IMR-90 (cell line): Measurements from ENCODE around the gene ELFN1. TPM values are rescaled to one million over a fixed set of nuclear protein-coding genes. Genes with fewer than 3 reads are reported as not detected.

Source experiments
- ATAC-seq: fragments of 200-7000 bp; cut with Tn5 transposase; 2 replicates; pipeline ENCODE4 v1.9.1; 2020; ENCODE audit warnings: low read depth, mild to moderate bottlenecking, moderate library complexity
- BruUV-seq: library from RNA; stranded (reverse); fragments of 400-500 nt; replicated peaks from 2 replicates; lab custom pipeline; 2021; lab: Mats Ljungman, UMichigan
- CTCF ChIA-PET: fragments of 300-600 bp; formaldehyde crosslinking; extraction: SDS; loops from one replicate; lab custom pipeline; 2021; ENCODE audit warnings: antibody characterized with exemption; lab: Yijun Ruan, JAX
- POLR2A ChIA-PET: fragments of 300-600 bp; sonication (Branson Sonifier 250); formaldehyde crosslinking; loops from one replicate; lab custom pipeline; 2022; ENCODE audit warnings: antibody characterized with exemption; ENCODE audit not compliant: unreplicated experiment; lab: Charles Lee
- DNase-seq: peaks from one replicate; pipeline ENCODE4 v3.0.0; 2013
- H2AFZ ChIP-seq: replicated peaks from 2 replicates; pipeline ENCODE3; 2013; ENCODE audit warnings: low read length, mild to moderate bottlenecking; ENCODE audit not compliant: poor library complexity
- H2AK5ac ChIP-seq: 2 replicates; pipeline ENCODE4 v1.6.1; 2013; ENCODE audit warnings: low read depth, low read length, inconsistent platforms
- H2AK9ac ChIP-seq: replicated peaks from 2 replicates; pipeline ENCODE3; 2013; ENCODE audit warnings: mild to moderate bottlenecking, low read depth, low read length, moderate library complexity; ENCODE audit not compliant: poor library complexity
- H2BK120ac ChIP-seq: 2 replicates; pipeline ENCODE4 v1.6.1; 2013; ENCODE audit warnings: low read depth, low read length, inconsistent platforms
- H2BK15ac ChIP-seq: 3 replicates; pipeline ENCODE4 v1.6.1; 2013; ENCODE audit warnings: low read depth, low read length, inconsistent platforms
- H2BK20ac ChIP-seq: 2 replicates; pipeline ENCODE4 v1.6.1; 2013; ENCODE audit warnings: low read depth, mild to moderate bottlenecking, inconsistent platforms, low read length, moderate library complexity
- H2BK5ac ChIP-seq: 2 replicates; pipeline ENCODE4 v1.6.1; 2013; ENCODE audit warnings: mild to moderate bottlenecking, low read depth, low read length, inconsistent platforms; ENCODE audit not compliant: poor library complexity, severe bottlenecking
- H3K14ac ChIP-seq: replicated peaks from 2 replicates; pipeline ENCODE4 v1.6.1; 2013; ENCODE audit warnings: low read depth, low read length, inconsistent platforms
- H3K18ac ChIP-seq: 2 replicates; pipeline ENCODE4 v1.6.1; 2013; ENCODE audit warnings: low read depth, low read length, control low read depth
- H3K23ac ChIP-seq: 2 replicates; pipeline ENCODE4 v1.6.1; 2013; ENCODE audit warnings: low read depth, low read length, inconsistent platforms
- H3K27ac ChIP-seq: 2 replicates; pipeline ENCODE4 v1.5.1; 2013; ENCODE audit warnings: mild to moderate bottlenecking, control low read depth, low read length; ENCODE audit not compliant: insufficient read depth
- H3K27me3 ChIP-seq: 2 replicates; pipeline ENCODE4 v1.6.1; 2013; ENCODE audit warnings: low read length; ENCODE audit not compliant: control insufficient read depth, insufficient read depth
- H3K36me3 ChIP-seq: 2 replicates; pipeline ENCODE4 v1.6.1; 2013; ENCODE audit warnings: low read length, mixed read lengths; ENCODE audit not compliant: control insufficient read depth, insufficient read depth
- H3K4ac ChIP-seq: 2 replicates; pipeline ENCODE4 v1.6.1; 2013; ENCODE audit warnings: low read depth, low read length, inconsistent platforms
- H3K4me1 ChIP-seq: 2 replicates; pipeline ENCODE4 v1.6.1; 2013; ENCODE audit warnings: low read length, mixed read lengths; ENCODE audit not compliant: control insufficient read depth, insufficient read depth
- H3K4me2 ChIP-seq: 2 replicates; pipeline ENCODE4 v1.6.1; 2013; ENCODE audit warnings: low read depth, mild to moderate bottlenecking, control low read depth, low read length, moderate library complexity
- H3K4me3 ChIP-seq: 2 replicates; pipeline ENCODE4 v1.5.1; 2013; ENCODE audit warnings: low read depth, mild to moderate bottlenecking, control low read depth, low read length, moderate library complexity; ENCODE audit not compliant: insufficient read depth
- H3K56ac ChIP-seq: 2 replicates; pipeline ENCODE4 v1.6.1; 2013; ENCODE audit warnings: low read length, inconsistent platforms; ENCODE audit not compliant: insufficient read depth; ENCODE audit errors: extremely low read depth
- H3K79me1 ChIP-seq, 2 experiments: 2 replicates each; pipeline ENCODE4 v1.6.1; 2013; ENCODE audit warnings: low read length in 2 of 2, inconsistent platforms in 1 of 2, low read depth in 1 of 2
- H3K9ac ChIP-seq: 2 replicates; pipeline ENCODE4 v1.6.1; 2013; ENCODE audit warnings: low read depth, low read length, control low read depth
- H3K9me1 ChIP-seq: 2 replicates; pipeline ENCODE4 v1.6.1; 2013; ENCODE audit warnings: low read length, inconsistent platforms; ENCODE audit not compliant: insufficient read depth
- H3K9me3 ChIP-seq: 2 replicates; pipeline ENCODE4 v1.6.1; 2013; ENCODE audit warnings: low read length; ENCODE audit not compliant: control insufficient read depth, insufficient read depth
- H4K20me1 ChIP-seq: 2 replicates; pipeline ENCODE4 v1.6.1; 2013; ENCODE audit warnings: low read length, inconsistent platforms; ENCODE audit not compliant: insufficient read depth
- H4K5ac ChIP-seq: 2 replicates; pipeline ENCODE4 v1.6.1; 2013; ENCODE audit warnings: mild to moderate bottlenecking, low read depth, low read length, control low read depth
- H4K8ac ChIP-seq, 2 experiments: 2 replicates each; pipeline ENCODE4 v1.6.1; 2013; ENCODE audit warnings: low read depth in 2 of 2, low read length in 2 of 2, control low read depth in 1 of 2, inconsistent platforms in 1 of 2
- H4K91ac ChIP-seq: 2 replicates; pipeline ENCODE4 v1.6.1; 2013; ENCODE audit warnings: low read depth, low read length, inconsistent platforms; ENCODE audit not compliant: insufficient read depth
- BHLHE40 ChIP-seq: fragments of 150-350 bp; IDR thresholded peaks from 2 replicates; pipeline ENCODE4 v1.6.1; 2016; ENCODE audit warnings: mild to moderate bottlenecking, low read depth, low read length
- CEBPB ChIP-seq: IDR thresholded peaks from 2 replicates; pipeline ENCODE4 v1.6.1; 2012; ENCODE audit warnings: low read depth, low read length, improper control_type of control experiment
- CHD1 ChIP-seq: IDR thresholded peaks from 2 replicates; pipeline ENCODE4 v1.6.1; 2012; ENCODE audit warnings: low read depth, low read length, improper control_type of control experiment
- FOS ChIP-seq: fragments of 150-350 bp; IDR thresholded peaks from 2 replicates; pipeline ENCODE4 v1.6.1; 2016; ENCODE audit warnings: low read depth, low read length
- MAZ ChIP-seq: IDR thresholded peaks from 2 replicates; pipeline ENCODE4 v1.6.1; 2012; ENCODE audit warnings: low read depth, mild to moderate bottlenecking, low read length, improper control_type of control experiment, moderate library complexity, borderline replicate concordance
- MXI1 ChIP-seq: IDR thresholded peaks from 2 replicates; pipeline ENCODE4 v1.6.1; 2012; ENCODE audit warnings: low read depth, mild to moderate bottlenecking, low read length, moderate library complexity, borderline replicate concordance
- NFE2L2 ChIP-seq: fragments of 150-350 bp; IDR thresholded peaks from 2 replicates; pipeline ENCODE4 v1.6.1; 2016; ENCODE audit warnings: low read depth, mild to moderate bottlenecking, low read length
- POLR2A ChIP-seq: IDR thresholded peaks from 2 replicates; pipeline ENCODE4 v1.6.1; 2012; ENCODE audit warnings: mild to moderate bottlenecking, low read depth, low read length
- RAD21 ChIP-seq: IDR thresholded peaks from 2 replicates; pipeline ENCODE4 v1.6.1; 2012; ENCODE audit warnings: low read length, improper control_type of control experiment
- RCOR1 ChIP-seq: IDR thresholded peaks from 2 replicates; pipeline ENCODE4 v1.6.1; 2012; ENCODE audit warnings: mild to moderate bottlenecking, low read length, improper control_type of control experiment; ENCODE audit not compliant: insufficient replicate concordance
- RFX5 ChIP-seq: IDR thresholded peaks from 2 replicates; pipeline ENCODE4 v1.8.0; 2012; ENCODE audit warnings: low read depth, mild to moderate bottlenecking, low read length, moderate library complexity
- USF2 ChIP-seq: fragments of 150-350 bp; IDR thresholded peaks from 2 replicates; pipeline ENCODE4 v1.6.1; 2017; ENCODE audit warnings: mild to moderate bottlenecking, antibody characterized with exemption, low read length, low read depth
- WGBS, 2 experiments: methylation state at CpG; one replicate each; pipeline versions ENCODE4 v1.1.5 to v1.1.7; 2013; ENCODE audit warnings: missing lambda C conversion rate in 2 of 2; ENCODE audit not compliant: insufficient read length in 1 of 2; ENCODE audit errors: extremely low coverage in 2 of 2; 5-methylcytosine and 5-hydroxymethylcytosine counted together
- dilution Hi-C: fragments of 300-500 bp; cut with HindIII; formaldehyde crosslinking; loops from one replicate; pipeline ENCODE4 v1.14.3; 2018; ENCODE audit warnings: low sequenced_read_pairs; ENCODE audit not compliant: unreplicated experiment
- in situ Hi-C: fragments of 300-500 bp; cut with MboI; formaldehyde crosslinking; loops from 3 replicates; pipeline ENCODE4 v1.14.3; 2019; ENCODE audit warnings: low sequenced_read_pairs, inconsistent platforms, mixed read lengths
- intact Hi-C: fragments of 100-400 bp; cut with micrococcal nuclease; formaldehyde crosslinking; loops from 2 replicates; pipeline ENCODE4 v1.10.0; 2022
- polyA plus RNA-seq, 3 experiments: library from polyadenylated mRNA; depleted of rRNA; stranded (reverse); fragments of >200 nt; gene quantifications; 2 replicates each; pipeline ENCODE4 v1.2.3, GENCODE V29; 2012; ENCODE audit warnings: low replicate concordance in 1 of 3
- total RNA-seq: library from RNA; depleted of rRNA; stranded (reverse); fragments of >200 nt; gene quantifications from 2 replicates; pipeline ENCODE4 v1.2.3, GENCODE V29; 2012
- TF ChIP-seq, protein P1 (sequence below): fragments of 150-350 bp; IDR thresholded peaks from 2 replicates; pipeline ENCODE4 v1.6.1; 2016; ENCODE audit warnings: low read depth, mild to moderate bottlenecking, low read length, moderate library complexity, borderline replicate concordance

ELFN1 gene
- total and polyA plus RNA-seq, 2 of the 4 experiments (the other 2 are of a cell fraction), result 1.6 to 5.2 TPM

DNA sequence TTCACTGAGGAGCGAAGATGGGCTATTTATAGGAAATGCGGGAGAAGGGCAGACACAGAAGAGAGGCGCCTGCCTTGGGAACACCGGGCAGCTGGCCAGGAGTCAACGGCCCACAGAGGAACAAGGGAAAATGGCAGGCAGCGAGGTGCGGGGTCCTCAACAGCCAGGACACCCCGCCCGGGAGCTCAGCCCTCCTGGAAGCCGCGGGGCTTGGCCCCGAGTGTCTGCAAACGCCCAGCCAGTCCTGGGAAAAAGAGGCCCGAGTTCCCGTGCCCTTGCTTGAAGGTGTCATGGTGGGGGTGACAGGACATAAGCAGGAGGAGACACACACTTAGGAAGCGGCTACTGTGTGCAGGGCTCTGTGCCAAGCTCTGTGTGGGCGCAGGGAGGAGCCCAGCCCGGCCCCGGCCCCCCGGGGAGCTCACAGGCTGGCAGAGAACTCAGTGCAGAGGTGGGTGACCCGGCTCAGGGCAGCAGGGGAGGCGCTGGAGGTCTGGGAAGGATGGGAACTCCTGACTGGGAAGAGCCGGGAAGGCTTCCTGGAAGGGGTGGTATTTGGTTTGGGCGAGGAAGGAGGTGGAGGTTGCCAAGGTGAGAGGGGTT, 79.9 kb downstream of the ELFN1 start:
- Histone ChIP-seq H3K4me2 (no peak overlapping the region), H3K9ac (no peak overlapping the region), H2BK20ac (no peak overlapping the region), H3K79me1 (no peaks in the 10 kb centered on the region), H3K56ac (no peak overlapping the region), H2AK5ac (no peak overlapping the region), H3K4me3 (no peak overlapping the region), H2BK5ac (no peak overlapping the region), H4K8ac (no peak overlapping the region), H2BK15ac (no peak overlapping the region), H3K4me1 (no peaks in the 10 kb centered on the region), H3K9me1 (no peaks in the 10 kb centered on the region), H3K4ac (no peak overlapping the region), H4K5ac (no peak overlapping the region), H3K36me3 (no peaks in the 10 kb centered on the region), H3K9me3 (peaks cover 1% of the 10 kb centered on the region; the same call in 1 of the 2 replicates), H2BK120ac (no peak overlapping the region), H4K20me1 (no peaks in the 10 kb centered on the region), H3K23ac (no peak overlapping the region), H3K27me3 (peaks cover 25% of the 10 kb centered on the region; the same call in 1 of the 2 replicates), H3K27ac (no peak overlapping the region), H3K18ac (no peak overlapping the region), H4K91ac (no peak overlapping the region), H2AFZ (peak overlapping the region; percentile 32), H3K14ac (no peak overlapping the region), H2AK9ac (peak overlapping the region; percentile 55)
- dilution Hi-C loops (no loop called here), intact Hi-C loops (no loop called here), in situ Hi-C loops (no loop called here)
- no peak for DNase-seq
- ChIA-PET POLR2A (no interaction called here), CTCF (no interaction called here)
- WGBS, 2 experiments, result 15% methylated on average over 12 of the region's 24 CpGs; no CpG with 5 or more reads in 1 of the 2 experiments
- BruUV-seq, result no TSS peak
- TF ChIP-seq FOS (no peak), MXI1 (no peak), CEBPB (no peak), USF2 (no peak), CHD1 (no peak), NFE2L2 (no peak), RAD21 (no peak), RCOR1 (no peak), RFX5 (no peak), POLR2A (no peak), MAZ (no peak), BHLHE40 (no peak)
- TF ChIP-seq, protein P1, sequence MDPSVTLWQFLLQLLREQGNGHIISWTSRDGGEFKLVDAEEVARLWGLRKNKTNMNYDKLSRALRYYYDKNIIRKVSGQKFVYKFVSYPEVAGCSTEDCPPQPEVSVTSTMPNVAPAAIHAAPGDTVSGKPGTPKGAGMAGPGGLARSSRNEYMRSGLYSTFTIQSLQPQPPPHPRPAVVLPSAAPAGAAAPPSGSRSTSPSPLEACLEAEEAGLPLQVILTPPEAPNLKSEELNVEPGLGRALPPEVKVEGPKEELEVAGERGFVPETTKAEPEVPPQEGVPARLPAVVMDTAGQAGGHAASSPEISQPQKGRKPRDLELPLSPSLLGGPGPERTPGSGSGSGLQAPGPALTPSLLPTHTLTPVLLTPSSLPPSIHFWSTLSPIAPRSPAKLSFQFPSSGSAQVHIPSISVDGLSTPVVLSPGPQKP, result no peak
- peak; percentile 14; the same call in 1 of the 2 replicates for ATAC-seq
